ENCODE results near the gene KIF25. TPM values are rescaled to one million over a fixed set of nuclear protein-coding genes. Genes with fewer than 3 reads are reported as not detected.

Gene KIF25
- total and polyA plus RNA-seq, 3 experiments from 2014 or later: not detected

DNA sequence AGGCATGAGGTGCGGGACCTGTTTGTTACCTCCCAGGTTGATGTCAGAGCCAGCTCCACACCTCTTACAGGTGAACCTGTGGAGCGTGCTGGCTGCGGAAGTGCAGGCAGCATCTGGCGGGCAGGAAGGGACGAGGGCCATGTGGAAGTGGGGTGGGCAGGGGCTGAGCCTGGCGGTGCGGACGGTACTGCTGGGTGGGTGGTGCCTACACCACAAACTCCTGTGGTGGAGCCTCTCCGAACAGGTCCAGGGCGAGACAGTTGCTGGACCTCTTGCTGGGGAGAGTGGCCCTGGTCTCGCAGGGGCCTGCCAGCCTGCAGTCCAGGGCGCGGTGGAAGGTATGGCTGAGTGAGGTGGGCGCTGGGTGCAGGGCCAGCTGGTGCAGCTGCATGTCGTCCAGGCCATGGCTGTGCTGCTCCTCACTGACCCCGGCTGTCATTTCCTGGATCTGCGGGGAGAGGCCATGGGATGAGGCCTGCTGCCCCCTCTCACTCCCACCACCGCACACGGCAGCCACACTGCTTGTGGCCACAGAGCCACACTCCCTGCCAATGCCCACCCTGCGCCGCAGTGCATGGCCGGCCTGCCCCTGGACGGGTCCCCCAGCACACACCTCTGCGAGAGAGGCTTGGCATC is 59.5 kb downstream of the KIF25 start:
- Mint-ChIP-seq H3K4me1 (no peaks in the 10 kb centered on the region), H3K27ac (no peak overlapping the region), H3K27me3 (peaks cover 0 to 3% of the 10 kb centered on the region in 2 donors), H3K9me3 (no peaks in the 10 kb centered on the region), H3K4me3 (no peak overlapping the region), H3K36me3 (no peaks in the 10 kb centered on the region)
- no peak for DNase-seq
- H3K36me3 ChIP-seq (ENCODE audit: insufficient read depth, low read length): no peaks in the 10 kb centered on the region
- no peak overlapping the region for H3K27ac ChIP-seq (ENCODE audit: low read depth, low read length)
- H3K4me3 ChIP-seq (ENCODE audit: low read length): no peak overlapping the region
- POLR2A ChIA-PET: no interaction called here
- H3K4me1 ChIP-seq (ENCODE audit: insufficient read depth, low read length): no peaks in the 10 kb centered on the region
- H3K27me3 ChIP-seq (ENCODE audit: insufficient read depth, low read length, poor library complexity, severe bottlenecking): no peaks in the 10 kb centered on the region
- CTCF ChIA-PET: no interaction called here
- no peaks in the 10 kb centered on the region for H3K9me3 ChIP-seq (ENCODE audit: low read length)

- ChIA-PET POLR2A (no interaction called here), CTCF (no interaction called here)
- H3K4me3 Mint-ChIP-seq: no peak overlapping the region
- Histone ChIP-seq H3K4me3 (ENCODE audit: low read length) (no peak overlapping the region), H3K9me3 (ENCODE audit: low read length) (no peaks in the 10 kb centered on the region), H3K27me3 (ENCODE audit: insufficient read depth, low read length, poor library complexity, severe bottlenecking) (no peaks in the 10 kb centered on the region), H3K27ac (ENCODE audit: low read depth, low read length) (no peak overlapping the region), H3K36me3 (ENCODE audit: insufficient read depth, low read length) (no peaks in the 10 kb centered on the region), H3K4me1 (ENCODE audit: insufficient read depth, low read length) (no peaks in the 10 kb centered on the region)
- no peak overlapping the region for H3K27ac Mint-ChIP-seq
- peaks cover 0 to 3% of the 10 kb centered on the region in 2 donors for H3K27me3 Mint-ChIP-seq
- no peak for DNase-seq
- no peaks in the 10 kb centered on the region for H3K4me1 Mint-ChIP-seq
- no peaks in the 10 kb centered on the region for H3K9me3 Mint-ChIP-seq
- no peaks in the 10 kb centered on the region for H3K36me3 Mint-ChIP-seq
These were observed 60.4 kb downstream of the KIF25 start for GRCh38 chr6:168057836-168058235.

GRCh38 chr6:168058691-168059551 is 61.5 kb downstream of the KIF25 start:
- Mint-ChIP-seq H3K4me1 (no peaks in the 10 kb centered on the region), H3K36me3 (no peaks in the 10 kb centered on the region), H3K27ac (peak overlapping the region in 1 of 8 donors; percentile 81), H3K27me3 (peaks cover 0 to 3% of the 10 kb centered on the region in 2 donors), H3K4me3 (no peak overlapping the region), H3K9me3 (no peaks in the 10 kb centered on the region)
- H3K4me3 ChIP-seq (ENCODE audit: low read length): no peak overlapping the region
- no peaks in the 10 kb centered on the region for H3K9me3 ChIP-seq (ENCODE audit: low read length)
- H3K27ac ChIP-seq (ENCODE audit: low read depth, low read length): no peak overlapping the region
- POLR2A ChIA-PET: no interaction called here
- no peaks in the 10 kb centered on the region for H3K36me3 ChIP-seq (ENCODE audit: insufficient read depth, low read length)
- H3K4me1 ChIP-seq (ENCODE audit: insufficient read depth, low read length): no peaks in the 10 kb centered on the region
- no peaks in the 10 kb centered on the region for H3K27me3 ChIP-seq (ENCODE audit: insufficient read depth, low read length, poor library complexity, severe bottlenecking)
- CTCF ChIA-PET: no interaction called here
- DNase-seq: no peak

- H3K9me3 ChIP-seq (ENCODE audit: low read length): no peaks in the 10 kb centered on the region
- no peak overlapping the region for H3K4me3 ChIP-seq (ENCODE audit: low read length)
- DNase-seq: no peak
- ChIA-PET CTCF (no interaction called here), POLR2A (no interaction called here)
- H3K27ac Mint-ChIP-seq: no peak overlapping the region
- H3K36me3 Mint-ChIP-seq: no peaks in the 10 kb centered on the region
- no peaks in the 10 kb centered on the region for H3K9me3 Mint-ChIP-seq
- H3K4me1 Mint-ChIP-seq: no peaks in the 10 kb centered on the region
- H3K36me3 ChIP-seq (ENCODE audit: insufficient read depth, low read length): no peaks in the 10 kb centered on the region
- peaks cover 0 to 3% of the 10 kb centered on the region in 2 donors for H3K27me3 Mint-ChIP-seq
- no peak overlapping the region for H3K4me3 Mint-ChIP-seq
- H3K4me1 ChIP-seq (ENCODE audit: insufficient read depth, low read length): no peaks in the 10 kb centered on the region
- no peaks in the 10 kb centered on the region for H3K27me3 ChIP-seq (ENCODE audit: insufficient read depth, low read length, poor library complexity, severe bottlenecking)
- no peak overlapping the region for H3K27ac ChIP-seq (ENCODE audit: low read depth, low read length)
These were observed 63.1 kb downstream of the KIF25 start for GRCh38 chr6:168060521-168060931.

DNA sequence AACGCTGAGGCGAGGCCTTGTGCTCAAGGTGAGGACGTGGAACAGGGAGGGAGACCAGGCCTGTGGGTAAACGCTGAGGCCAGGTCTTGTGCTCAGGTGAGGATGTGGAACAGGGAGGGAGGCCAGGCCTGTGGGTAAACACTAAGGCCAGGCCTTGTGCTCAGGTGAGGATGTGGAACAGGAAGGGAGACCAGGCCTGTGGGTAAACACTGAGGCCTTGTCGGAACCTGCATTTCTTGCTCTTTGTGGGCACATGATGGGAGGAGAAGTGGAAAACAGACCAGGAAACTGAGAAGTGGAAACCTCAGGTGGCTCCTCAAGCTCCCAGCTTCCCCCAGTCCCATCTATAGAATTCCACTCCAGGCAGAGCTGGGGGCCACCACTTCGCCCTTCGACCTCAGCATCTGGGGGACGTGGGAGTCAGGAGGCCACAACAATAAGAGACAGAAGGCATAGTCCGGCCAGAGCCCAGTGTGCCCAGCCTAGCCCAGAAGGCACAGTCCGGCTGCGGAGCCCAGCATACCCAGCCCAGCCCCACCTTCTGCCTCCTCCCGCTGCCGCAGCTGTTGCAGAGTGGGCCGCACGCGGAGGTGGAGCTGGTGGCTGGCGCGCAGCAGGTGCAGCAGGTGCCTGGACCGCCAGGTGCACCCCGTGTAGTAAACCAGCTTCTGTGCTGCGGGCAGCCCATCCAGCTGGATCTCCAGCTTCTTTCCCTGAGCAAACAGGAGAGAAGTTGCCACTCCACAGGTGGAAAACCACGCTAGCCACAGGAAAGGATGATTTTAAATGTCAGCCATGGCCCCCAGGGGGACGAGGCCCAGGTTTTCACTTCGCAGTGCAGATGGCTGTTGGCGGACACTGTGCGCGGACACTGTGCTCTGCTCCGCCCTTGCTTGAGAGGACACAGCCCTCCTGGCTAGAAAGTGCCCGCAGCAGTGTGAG is 64.1 kb downstream of the KIF25 start:
- no peaks in the 10 kb centered on the region for H3K9me3 Mint-ChIP-seq
- no peak overlapping the region for H3K4me3 ChIP-seq (ENCODE audit: low read length)
- no peak overlapping the region for H3K27ac ChIP-seq (ENCODE audit: low read depth, low read length)
- H3K27me3 Mint-ChIP-seq: peaks cover 0 to 3% of the 10 kb centered on the region in 2 donors
- H3K27ac Mint-ChIP-seq: no peak overlapping the region
- DNase-seq: no peak
- no peaks in the 10 kb centered on the region for H3K36me3 ChIP-seq (ENCODE audit: insufficient read depth, low read length)
- H3K9me3 ChIP-seq (ENCODE audit: low read length): no peaks in the 10 kb centered on the region
- CTCF ChIA-PET: no interaction called here
- H3K4me3 Mint-ChIP-seq: no peak overlapping the region
- H3K36me3 Mint-ChIP-seq: no peaks in the 10 kb centered on the region
- POLR2A ChIA-PET: interaction anchor here (0.6 kb wide), 1 partner anchor 29 kb away, joined by 5 read pairs; no protein-coding TSS in a partner anchor
- no peaks in the 10 kb centered on the region for H3K4me1 Mint-ChIP-seq
- no peaks in the 10 kb centered on the region for H3K4me1 ChIP-seq (ENCODE audit: insufficient read depth, low read length)
- H3K27me3 ChIP-seq (ENCODE audit: insufficient read depth, low read length, poor library complexity, severe bottlenecking): no peaks in the 10 kb centered on the region

DNA sequence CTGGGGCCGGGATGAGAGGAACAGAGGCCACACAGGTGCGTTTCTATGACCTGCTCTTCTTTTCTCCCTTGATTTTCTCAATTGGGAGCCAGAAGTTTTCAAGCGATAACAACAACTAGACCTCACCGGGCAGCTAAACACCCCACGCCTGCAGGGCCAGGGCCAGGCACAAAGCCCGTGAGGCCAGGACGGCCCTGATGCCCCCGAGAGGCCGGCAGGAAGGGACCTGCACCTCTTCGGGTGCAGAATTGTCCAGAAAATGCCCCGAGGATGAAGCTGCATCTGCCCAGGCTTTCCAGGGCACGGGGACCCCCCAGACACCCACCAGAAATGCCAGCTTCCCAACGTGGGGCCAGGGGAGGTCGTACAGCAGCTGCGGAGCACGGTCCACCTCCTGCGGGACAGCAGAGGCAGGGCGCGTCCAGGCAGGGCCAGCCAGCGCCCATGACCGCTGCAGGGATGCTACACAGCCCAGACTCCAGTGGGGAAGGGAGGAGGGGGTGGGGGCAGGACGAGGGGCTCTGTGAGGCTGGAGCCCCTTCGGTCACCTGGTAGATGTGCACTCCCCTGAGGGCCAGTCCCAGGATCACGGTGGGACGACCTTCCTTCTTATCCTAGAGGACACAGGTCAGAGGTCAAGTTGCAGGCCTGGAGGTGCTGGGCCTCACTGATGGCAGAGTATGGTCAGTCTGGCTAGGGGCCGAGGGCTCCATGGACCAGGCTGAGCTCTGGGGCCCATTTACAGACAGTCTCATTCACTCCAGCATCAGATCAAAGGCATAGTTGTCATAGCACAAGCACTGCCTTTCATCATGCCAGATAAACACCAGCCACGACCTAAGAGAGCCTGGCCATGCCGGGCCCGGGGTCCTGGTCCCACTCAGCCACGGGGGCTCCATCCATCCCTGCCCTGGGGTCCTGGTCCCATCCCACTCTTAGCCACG is 65.1 kb downstream of the KIF25 start:
- Histone ChIP-seq H3K36me3 (ENCODE audit: insufficient read depth, low read length) (no peaks in the 10 kb centered on the region), H3K4me1 (ENCODE audit: insufficient read depth, low read length) (no peaks in the 10 kb centered on the region), H3K27ac (ENCODE audit: low read depth, low read length) (no peak overlapping the region), H3K27me3 (ENCODE audit: insufficient read depth, low read length, poor library complexity, severe bottlenecking) (no peaks in the 10 kb centered on the region), H3K9me3 (ENCODE audit: low read length) (no peaks in the 10 kb centered on the region), H3K4me3 (ENCODE audit: low read length) (no peak overlapping the region)
- H3K27me3 Mint-ChIP-seq: peaks cover 0 to 3% of the 10 kb centered on the region in 2 donors
- ChIA-PET POLR2A (no interaction called here), CTCF (no interaction called here)
- H3K4me3 Mint-ChIP-seq: no peak overlapping the region
- no peaks in the 10 kb centered on the region for H3K36me3 Mint-ChIP-seq
- no peak overlapping the region for H3K27ac Mint-ChIP-seq
- no peaks in the 10 kb centered on the region for H3K9me3 Mint-ChIP-seq
- no peaks in the 10 kb centered on the region for H3K4me1 Mint-ChIP-seq
- no peak for DNase-seq

DNA sequence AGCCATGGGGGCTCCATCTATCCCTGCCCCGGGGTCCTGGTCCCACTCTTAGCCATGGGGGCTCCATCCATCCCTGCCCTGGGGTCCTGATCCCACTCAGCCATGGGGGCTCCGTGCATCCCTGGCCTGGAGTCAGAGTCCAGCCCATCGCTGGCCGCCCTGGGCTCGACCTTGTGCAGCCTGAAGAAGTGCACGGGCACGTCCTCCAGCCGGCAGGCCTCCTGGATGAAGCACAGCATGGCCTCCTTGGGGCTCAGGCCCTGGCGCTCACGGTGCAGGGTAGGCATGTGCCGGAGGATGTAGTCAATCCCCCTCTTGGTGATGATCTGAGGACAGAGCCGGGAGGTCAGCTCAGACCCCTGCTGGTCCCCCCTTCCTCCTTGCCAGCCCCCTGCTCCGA is 66.0 kb downstream of the KIF25 start:
- no peaks in the 10 kb centered on the region for H3K9me3 Mint-ChIP-seq
- H3K4me1 ChIP-seq (ENCODE audit: insufficient read depth, low read length): no peaks in the 10 kb centered on the region
- H3K27ac ChIP-seq (ENCODE audit: low read depth, low read length): no peak overlapping the region
- H3K27me3 Mint-ChIP-seq: peaks cover 0 to 3% of the 10 kb centered on the region in 2 donors
- H3K4me1 Mint-ChIP-seq: no peaks in the 10 kb centered on the region
- H3K4me3 Mint-ChIP-seq: no peak overlapping the region
- no peak overlapping the region for H3K27ac Mint-ChIP-seq
- no peaks in the 10 kb centered on the region for H3K27me3 ChIP-seq (ENCODE audit: insufficient read depth, low read length, poor library complexity, severe bottlenecking)
- H3K9me3 ChIP-seq (ENCODE audit: low read length): no peaks in the 10 kb centered on the region
- H3K36me3 ChIP-seq (ENCODE audit: insufficient read depth, low read length): no peaks in the 10 kb centered on the region
- CTCF ChIA-PET: no interaction called here
- H3K36me3 Mint-ChIP-seq: no peaks in the 10 kb centered on the region
- no peak overlapping the region for H3K4me3 ChIP-seq (ENCODE audit: low read length)
- POLR2A ChIA-PET: no interaction called here
- DNase-seq: no peak
